DMS153 treated with DMSO at 0.1 percent for 48 hours (cell line): Measurements from ENCODE around the gene GPS1.
A peak's percentile ranks its signal among the peaks of the same experiment; 100 is the strongest.

ENCODE experiments used
- DNase-seq: peaks from one replicate; lab custom pipeline; 2025; ENCODE audit not compliant: unreplicated experiment; lab: John Stamatoyannopoulos, UW

GPS1 gene

DNA sequence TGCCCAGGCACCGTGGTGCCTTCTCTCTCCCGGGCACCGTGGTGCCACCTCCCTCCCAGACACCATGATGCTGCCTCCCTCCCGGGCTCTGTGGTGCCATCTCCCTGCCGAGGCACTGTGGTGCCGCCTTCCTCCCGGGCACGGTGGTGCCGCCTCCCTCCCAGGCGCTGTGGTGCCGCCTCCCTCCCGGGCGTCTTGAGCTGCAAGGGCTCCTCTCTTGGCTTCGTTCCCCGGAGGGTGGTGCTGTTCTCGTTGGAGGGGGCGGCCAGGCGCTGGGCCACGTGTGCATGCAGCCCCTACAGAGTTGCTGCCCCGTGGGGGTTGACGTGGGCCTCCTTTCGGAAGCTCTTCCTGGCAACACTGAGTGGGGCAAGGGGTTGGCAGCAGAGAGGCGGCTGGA, 37.3 kb upstream of the GPS1 start:
- DNase-seq, result no peak

DNA sequence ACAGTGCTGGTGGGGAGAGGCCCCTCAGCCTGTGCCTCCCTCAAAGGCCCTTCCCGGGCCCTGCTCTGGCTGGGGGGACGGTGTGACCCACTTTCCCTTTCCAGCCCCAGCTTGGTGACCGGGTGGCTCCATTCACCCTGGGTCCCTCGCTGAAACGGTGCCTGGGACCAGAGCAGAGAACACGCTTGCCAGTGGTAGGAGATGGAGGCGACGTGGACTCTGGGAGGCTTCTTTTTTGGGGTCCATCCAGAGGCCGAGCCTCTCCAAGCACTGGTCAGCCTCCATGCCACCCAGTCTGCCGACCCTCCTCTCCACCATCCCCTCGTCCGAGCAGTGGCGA, 36.8 kb upstream of the GPS1 start:
- DNase-seq, result no peak

DNA sequence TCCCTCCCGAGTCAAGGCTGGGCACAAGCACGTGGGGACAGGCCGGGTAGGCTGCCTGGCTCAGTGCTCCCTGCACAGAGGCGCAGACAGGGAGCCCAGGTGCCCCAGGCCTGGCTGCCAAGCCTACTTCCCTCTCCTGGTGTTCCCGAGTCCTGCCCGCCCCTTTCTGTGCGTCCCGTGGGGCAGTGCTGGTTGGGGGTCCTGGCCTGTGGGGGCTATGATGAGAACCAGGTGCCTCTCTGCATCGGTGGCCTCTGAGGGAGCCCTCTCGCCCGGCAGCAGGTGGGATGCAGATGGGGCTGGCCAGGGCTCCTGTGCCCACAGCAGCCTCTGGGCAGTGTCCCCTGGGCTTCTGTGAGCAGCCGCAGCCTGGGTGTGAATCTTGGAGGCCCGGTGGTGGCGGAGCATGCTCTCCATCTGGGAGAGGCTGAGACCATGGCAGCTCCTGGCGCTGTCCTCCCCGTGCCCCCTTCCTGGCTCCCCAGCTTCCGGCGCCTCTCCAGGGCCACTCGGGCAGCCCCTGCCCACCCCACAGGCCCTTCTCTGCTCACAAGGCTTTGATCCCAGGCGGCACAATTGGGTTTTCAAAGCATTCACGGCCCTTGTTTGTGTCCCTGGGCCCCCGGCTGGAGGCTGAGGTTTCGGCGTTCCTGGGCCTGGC, 36.3 kb upstream of the GPS1 start:
- DNase-seq, result no peak

DNA sequence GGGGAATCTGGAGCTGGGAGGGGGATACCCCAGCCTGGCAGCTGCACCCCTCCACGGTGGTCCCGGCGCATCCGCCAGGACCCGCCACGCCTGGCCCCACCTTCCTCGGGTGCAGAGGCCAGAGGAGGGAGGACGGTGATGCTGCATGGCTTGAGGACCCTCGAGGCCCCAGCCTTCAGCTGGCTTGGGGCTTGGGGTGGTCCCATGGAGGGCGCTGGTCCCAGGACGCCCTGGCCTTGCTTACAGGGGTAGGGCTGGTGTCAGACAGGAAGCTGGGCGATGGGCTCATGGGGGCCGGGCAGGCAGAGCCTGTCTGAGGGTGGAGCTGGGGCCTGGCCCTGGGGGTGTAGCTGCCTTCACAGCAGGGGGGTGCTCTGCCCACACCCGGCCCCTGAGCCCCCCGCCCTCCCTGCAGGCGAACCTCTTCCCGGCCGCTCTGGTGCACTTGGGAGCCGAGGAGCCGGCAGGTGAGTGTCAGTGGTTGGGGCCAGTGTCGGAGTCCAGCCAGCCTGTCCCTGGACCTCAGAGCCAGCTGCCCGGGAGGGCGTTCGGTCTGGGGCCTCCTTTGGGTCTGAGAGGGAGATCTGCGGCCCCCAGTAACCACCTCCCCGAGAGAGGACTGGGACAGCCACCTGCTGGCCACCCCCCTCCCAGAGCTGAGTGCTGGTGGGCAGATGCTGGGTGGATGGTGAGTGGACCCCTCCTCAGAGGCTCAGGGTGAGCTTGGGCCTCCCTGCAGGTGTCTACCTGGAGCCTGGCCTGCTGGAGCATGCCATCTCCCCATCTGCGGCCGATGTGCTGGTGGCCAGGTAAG, 35.4 kb upstream of the GPS1 start:
- no peak for DNase-seq

DNA sequence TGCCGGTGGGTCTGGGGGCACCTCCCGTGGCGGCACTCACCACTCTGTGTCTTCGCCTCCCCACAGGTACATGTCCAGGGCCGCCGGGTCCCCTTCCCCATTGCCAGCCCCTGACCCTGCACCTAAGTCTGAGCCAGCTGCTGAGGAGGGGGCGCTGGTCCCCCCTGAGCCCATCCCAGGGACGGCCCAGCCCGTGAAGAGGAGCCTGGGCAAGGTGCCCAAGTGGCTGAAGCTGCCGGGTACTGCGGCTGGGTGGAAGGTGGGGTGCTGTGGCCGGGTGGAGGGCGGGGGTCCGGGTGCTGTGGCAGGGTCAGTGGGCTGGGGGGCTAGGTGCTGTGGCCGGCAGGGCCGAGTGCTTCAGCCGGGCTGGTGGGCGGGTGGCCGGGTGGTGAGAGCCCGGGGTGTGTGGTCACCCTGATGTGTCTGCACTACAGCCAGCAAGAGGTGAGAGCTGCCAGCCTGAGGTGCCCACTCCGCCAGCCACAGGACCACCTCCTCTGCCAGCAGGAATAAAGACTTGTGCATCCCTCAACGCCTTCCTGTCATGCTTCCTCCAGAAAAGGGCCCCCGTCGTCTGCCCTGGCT, 34.7 kb upstream of the GPS1 start:
- no peak for DNase-seq

DNA sequence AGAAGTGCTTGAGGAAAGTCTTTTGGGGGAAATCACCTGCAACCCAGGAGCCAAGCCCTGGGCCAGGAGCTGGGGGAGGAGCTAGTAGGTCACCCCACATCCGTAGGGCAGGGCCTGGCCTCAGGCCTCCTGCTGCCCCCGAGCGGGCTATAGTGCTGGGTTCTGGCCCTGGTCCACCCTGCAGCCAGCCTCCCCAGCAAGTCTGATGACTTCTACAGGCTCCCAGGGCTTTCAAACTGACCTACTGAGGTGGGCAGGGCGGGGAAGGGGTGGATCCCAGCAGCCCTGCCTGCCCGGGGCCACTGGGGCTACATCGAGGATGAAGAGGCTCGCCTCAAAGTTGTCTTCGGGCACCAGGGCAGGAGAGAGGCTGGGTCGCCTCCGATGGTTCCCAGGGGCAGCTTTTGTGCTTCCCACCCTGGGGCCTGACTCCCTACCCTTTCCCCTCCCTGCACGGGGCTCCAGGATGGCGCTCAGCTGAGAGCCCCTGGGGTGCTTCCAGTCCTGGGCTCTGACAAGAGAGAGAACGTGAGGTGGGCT, 34.0 kb upstream of the GPS1 start:
- no peak for DNase-seq

DNA sequence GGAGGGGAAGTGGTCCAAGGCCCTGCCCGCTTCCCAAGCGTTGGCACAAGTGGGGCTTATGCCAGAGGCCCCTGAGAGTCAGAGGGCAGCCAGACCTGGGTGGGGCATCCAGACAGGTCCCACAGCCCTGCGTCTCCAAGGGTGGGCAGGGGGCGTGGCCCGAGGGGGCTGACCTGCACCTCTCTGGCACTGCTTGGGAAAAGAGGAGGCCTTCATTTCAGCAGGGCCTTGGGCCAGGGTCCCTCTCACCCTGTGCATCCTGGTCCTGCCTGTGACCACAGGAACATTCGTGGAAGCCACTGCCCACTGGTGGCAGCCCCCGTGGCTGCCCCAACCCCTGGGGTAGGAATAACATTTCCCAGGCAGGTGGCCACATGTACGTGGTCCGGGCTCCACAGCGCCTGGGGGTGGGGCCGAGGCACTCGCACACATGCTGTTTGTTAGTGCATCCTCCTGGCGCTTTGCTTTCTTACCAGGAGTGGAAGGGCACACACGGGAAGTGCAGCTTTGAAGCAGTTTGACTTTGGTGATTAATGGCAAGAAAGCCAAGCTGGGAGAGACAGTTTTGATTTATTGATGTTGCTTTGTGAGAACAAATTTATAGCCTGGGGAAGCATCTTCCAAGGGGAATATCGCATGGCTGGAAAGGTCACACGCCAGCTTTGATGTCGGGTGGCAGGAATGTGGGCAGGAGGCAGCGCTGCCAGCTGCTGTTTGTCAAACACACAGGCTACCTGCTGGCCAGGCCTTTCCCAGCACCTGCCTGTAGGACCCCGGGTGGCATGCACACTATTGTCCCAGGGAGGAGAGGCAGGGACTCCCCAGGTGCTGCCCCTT, 33.3 kb upstream of the GPS1 start:
- DNase-seq, result no peak

DNA sequence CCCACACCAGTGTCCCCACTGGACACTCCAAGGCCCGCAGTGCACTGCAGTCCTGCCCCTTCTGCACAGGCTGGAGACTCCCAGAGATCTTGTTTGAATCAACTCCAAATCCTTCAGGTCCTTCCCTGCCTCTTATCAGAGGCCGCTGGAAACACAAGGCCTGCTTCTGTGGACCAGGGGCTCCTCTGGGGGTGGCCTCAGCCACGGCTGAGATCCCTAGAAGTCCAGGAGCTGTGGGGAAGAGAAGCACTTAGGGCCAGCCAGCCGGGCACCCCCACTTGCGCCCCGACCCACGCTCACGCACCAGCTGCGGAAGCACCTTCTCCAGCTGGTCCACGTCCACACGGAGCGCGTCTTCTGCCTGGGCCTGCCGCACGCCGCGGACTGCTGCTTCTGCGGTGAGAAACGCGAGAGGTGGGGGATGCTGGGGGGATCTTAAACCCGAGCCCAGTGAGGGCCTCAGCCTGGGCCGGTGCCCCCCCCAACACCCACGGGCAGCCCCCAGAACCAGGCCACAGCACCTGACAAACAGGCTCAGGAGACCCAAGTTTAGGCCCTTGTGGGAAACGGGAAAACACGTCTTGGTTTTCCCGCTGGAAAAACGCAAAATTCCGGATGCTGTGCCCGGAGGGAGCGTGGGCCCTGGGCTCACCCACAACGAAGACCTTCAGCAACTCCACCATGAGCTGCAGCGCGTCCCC, 32.6 kb upstream of the GPS1 start:
- DNase-seq, result no peak

DNA sequence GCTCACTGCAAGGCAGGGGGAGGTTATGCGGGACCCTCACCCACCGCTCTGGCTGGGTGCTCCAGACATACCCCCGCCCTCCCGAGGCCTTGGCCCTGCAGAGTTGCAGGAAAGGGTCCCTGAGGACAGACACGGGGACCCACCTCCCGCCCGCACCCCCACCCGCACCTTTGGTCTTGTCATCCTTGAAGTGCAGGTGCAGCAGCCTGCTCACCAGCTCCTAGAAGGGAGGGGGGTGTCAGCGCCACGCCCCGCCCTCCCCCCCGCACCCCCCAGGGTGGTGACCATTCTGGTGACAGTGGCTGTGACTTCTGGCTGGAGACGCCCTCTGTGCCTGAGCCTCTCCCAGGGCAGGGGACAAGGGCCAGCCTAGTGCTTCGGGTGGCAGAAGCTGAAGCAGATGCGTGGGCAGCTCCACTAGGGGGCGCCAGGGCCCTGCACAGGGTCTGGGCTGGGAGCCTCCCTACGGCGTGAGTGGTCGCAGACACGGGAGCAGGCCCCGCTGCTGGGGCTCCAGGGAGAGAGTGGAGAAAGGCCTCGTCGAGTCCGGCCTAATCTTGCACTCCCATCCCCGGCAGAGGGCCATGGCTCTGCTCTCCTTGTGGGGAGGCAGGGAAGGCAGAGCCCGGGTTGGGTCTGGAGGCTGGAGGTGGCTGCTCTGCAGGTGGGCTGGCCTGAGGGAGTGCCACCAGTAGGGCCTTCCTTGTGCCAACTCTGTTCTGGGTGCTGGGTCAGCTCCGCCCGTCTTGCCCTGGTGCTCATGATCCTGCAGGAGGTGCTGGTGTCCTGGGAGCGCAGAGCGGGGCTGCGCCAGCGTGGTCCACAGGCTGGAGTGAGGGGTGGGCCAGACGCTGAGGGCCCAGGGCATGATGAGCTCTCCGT, 31.8 kb upstream of the GPS1 start:
- DNase-seq, result peak; percentile 15

DNA sequence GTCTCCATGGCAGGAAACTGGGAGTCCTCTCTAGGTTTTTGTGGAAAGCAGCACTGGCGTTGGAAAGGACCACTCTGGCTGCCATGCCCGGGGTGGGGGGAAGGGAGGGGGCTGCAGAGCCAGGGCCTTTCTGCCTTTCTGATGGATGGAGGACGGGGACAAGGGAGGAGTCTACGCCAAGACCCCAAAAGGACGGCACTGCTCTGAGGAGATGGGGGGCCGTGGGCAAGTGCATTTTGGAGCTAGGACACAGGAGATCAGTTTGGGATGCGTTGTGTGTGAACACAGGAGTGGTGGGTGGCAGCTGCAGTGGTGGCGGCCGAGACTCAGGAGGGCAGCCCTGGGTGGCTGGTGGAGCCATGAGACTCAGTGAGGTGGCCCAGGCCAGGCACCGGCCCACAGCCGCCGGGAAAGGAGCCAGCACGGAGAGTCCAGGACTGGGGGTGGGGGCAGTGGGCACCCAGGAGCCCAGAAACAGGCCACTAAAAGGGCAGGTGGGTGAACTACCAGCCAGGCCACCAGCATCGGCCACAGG, 31.1 kb upstream of the GPS1 start:
- no peak for DNase-seq

DNA sequence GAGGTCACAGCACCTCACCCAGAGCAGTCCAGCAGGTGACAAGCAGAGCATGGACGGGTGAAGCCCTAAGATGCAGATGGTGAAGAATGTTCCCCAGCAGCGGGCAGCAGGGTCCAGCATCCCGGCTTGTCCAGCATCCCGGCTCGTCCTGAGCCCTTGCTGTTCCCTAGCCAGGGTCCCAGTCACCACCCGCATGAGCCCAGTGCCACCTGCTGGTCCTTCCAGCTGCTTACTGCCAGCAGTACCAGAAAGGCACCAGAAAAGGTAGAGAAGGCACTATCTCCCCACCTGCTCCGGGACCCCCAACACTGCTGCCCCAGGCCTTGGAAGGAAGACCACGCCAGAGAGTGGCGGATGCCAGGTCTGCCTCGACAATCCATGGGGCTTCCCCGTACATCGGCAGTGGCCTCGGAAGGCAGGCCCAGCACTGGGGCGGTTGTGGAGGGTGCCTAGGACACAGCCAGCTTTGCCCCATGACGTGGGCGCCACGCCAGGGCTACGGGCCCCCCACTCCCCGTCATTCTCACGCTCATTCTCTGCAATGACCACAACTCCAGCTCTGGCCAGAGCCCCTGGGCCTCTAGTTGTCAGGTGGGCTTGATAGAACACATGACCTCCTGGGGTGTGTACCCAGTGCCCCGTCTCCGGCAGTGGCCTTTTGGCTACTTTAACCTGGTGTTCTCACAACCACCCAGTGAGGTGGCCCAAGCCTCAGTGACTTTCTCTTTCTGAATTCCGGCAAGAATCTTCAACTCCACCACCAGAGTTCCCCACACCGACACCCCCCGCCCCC, 30.4 kb upstream of the GPS1 start:
- DNase-seq, result peak; percentile 48

DNA sequence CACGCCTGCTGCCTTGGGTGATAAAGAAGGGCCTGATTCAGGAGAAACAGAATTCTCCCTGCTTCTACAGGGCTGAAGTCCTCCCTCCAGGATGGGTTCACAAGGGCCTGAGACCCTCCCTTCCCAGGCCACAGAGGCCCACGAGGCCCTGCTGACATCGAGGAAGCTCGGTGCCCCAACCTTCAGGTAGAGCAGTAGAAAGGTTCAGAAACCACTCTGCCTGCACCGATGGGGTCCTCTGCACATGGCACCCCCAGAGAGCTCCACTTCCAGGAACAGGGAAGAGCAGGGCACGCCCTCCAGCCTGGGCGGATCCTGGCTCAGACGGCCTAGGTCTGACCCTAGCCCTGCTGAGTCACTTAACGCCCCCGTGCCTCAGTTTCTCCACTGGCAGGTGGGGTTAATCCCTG, 29.8 kb upstream of the GPS1 start:
- no peak for DNase-seq

DNA sequence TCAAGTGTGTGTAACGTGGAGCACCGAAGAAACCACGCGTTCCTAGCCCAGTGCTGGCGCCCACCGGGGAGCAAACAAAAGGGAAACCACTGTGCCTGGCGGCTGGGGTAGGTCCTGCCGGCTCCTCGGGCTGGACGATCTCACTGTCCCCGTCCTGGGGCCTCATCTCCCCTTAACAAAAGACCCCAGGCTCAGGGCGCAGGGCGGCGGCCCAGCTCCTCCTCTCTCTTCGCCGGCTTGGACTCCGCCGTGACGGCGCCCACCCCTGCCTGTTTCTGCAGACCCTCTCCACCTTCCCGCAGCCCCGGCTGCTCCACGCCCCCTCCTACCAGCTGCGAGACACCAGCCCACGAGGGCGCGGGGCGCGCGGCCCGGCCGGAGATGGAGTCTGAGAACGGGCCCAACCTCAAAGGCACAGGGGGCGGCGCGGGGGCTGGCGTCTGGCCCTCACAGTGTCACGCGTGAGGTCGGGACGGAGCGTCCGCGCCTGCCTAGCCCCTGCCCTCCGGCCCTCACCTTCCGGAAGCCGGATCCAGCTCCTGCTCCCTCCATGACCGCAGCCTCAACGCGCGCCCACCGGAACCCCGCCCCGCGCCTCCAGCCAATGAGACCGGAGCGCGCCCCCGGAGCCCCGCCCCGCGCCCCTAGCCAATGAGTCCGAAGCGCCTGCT, 29.3 kb upstream of the GPS1 start, which contains the start of gene CENPX:
Gene CENPX, minus strand, starts transcription at position 569 of the 671 bp plus-strand sequence. Its CDS starts 17 bp downstream, at position 552.
- DNase-seq, result no peak

DNA sequence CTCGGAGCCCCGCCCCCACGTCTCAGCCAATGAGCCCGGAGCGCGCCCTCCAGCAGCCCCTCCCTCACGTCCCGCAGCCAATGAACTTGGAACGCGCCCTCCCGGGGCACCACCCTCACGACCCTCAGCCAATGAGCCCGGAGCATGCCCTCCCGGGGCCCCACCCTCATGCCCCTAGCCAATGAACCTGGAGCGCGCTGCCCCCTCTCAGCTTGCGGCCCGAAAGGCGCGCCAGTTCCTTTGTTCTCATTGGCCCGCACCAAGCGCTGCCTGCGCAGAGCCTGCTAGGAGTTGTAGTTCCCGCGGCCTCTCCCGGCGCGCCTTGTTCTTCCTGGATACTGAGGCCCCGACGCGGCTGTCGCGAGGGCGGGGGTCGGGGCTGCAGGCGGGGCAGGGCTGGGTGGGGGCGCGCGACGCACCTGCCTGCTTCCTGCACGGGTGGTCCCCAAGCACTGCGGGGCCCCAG, 28.7 kb upstream of the GPS1 start, which contains the start of gene LRRC45:
Gene LRRC45, plus strand, starts transcription at position 325 of the 466 bp plus-strand sequence. CDS start 339 bp downstream, outside the sequence.
- DNase-seq, result peak; percentile 98

DNA sequence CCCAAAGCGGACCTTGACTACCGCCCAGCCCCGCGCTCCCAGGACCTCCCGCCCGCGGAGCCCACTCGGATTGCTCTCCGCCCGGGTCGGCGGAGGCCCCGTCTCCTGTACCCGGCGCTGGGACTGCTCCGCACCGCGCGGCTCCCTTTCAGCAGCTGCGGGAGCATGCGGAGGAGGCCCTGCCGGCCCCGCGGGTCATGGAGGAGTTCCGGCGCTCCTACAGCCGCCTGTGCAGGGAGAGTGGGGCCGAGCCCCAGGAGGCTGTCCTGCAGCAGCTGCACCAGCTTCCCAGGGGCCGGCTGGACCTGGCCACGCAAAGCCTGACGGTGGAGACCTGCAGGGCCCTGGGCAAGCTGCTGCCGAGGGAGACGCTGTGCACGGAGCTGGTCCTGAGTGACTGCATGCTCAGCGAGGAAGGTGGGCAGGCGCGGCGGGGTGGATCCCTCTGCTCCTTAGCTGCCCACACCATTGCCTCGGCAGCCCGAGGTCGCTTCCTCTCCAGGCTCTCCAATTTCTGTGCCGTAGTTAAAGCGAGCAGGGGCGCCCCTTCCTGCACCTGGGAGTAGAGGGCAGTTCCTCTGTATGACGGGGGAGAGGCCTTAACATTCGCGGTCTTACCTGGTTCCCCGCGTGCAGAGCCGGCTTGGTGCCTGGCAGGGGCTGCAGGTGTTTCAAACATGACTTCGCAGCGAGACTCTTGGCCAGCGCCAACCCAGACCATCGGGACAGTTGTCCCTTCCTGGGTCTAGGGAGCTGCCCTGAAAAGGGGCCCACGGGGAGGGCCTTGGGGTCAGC, 28.1 kb upstream of the GPS1 start:
- peak; percentile 1 for DNase-seq

DNA sequence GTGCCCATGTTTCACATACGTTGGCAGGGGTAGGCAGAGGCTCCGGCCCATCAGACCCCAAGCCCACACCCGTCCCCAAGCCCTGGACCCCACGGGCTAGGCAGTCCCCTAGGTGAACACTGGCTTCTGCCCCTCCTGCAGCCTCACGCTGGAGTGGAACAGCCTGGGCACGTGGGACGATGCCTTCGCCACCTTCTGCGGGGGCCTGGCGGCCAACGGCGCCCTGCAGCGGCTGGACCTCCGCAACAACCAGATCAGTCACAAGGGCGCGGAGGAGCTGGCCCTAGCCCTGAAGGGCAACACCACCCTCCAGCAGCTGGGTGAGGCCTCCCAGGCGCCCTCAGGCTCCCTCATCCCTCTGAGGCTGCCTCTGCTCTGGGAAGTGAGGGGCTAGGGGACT, 26.8 kb upstream of the GPS1 start:
- DNase-seq, result no peak
